HG02840 (cell line): ENCODE results near the gene FXYD2.

ENCODE experiments used
- ATAC-seq: cut with Tn5 transposase; IDR thresholded peaks from one replicate; pipeline ENCODE4 v1.9.1; 2021; ENCODE audit warnings: mild to moderate bottlenecking, moderate library complexity, moderate number of reproducible peaks; ENCODE audit not compliant: unreplicated experiment, low FRiP score

The FXYD2 gene

DNA sequence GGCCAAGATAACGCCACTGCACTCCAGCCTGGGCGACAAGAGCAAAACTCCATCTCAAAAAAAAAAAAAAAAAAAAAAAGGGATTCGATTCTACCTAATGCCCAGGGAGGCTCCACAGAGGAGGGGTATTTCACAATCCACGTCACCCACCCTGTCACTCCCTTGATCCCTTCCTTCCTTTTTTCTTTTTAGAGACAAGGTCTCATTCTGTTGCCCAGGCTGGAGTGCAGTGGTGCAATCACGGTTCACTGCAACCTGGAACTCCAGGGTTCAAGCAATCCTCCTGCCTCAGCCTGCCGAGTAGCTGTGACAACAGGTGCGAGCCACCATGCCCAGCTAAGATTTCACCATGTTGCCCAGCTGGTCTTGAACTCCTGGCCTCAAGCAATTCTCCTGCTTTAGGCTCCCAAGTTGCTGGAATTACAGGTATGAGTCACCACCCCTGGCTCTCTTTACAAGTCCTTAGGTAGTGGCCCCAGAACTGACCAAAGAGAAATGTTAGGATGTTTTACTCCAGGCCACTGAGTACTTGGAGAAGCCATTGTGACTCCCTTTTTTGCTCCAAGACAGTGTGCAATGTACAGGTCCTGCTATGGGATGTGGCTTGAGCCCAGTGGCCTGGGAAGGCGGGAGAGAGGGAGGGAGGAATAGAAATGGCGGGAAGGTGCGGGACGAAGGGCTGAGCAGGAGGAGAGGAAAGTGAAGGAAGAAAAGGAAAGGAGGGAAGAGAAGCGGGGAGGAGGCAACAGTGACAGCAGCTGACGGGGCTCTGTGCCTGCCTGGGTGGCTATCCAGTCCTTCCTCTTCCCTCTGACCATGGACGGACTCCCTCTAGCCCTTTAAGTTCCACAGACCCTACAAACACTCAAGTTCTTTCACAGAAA, 11.8 kb upstream of the FXYD2 start:
- ATAC-seq, result no peak

DNA sequence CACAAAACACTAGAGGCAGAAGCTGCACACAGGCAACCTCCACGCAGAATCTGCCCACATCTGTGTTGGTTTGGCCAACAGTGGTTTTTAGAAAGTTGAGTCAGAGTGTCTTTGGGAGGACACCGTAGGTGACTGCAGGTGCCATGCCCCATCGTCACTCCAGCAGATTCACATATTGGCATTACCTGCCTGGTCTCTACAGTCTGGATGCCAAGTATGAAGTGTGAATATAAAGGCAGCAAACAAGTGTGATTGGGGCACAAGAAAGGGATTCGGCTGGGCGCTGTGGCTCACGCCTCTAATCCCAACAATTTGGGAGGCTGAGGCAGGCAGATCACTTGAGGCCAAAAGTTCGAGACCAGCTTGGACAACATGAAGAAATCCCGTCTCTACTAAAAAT, 11.0 kb upstream of the FXYD2 start:
- ATAC-seq, result no peak

DNA sequence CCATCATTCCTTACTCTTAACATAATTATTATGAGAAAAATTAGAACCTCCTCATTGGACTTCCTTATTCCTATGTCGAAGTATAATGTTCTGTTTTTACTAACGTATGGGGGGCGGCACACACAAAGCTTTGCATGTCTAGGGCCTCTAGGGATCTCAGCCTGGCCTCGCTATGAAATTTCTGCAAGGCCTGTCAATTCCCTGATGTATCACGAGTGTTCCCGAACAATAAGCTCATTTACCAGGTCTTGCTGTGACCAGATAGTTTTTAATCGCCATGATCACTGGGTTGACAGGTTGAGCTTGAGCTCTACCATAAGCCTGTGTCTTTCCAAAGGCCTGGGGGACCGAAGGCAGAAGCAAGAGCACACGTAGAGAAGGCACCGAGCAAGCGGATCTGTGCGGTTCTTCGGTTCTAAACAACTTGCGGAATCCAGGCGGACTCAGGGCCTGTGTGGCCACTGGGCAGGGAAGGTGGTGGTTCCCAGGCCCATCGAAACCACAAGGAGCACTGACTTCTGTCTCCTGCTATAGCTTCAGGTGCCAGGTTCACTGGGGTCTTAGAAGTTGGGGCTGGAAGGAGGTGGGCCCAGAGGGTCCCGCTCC, 10.4 kb upstream of the FXYD2 start:
- no peak for ATAC-seq

DNA sequence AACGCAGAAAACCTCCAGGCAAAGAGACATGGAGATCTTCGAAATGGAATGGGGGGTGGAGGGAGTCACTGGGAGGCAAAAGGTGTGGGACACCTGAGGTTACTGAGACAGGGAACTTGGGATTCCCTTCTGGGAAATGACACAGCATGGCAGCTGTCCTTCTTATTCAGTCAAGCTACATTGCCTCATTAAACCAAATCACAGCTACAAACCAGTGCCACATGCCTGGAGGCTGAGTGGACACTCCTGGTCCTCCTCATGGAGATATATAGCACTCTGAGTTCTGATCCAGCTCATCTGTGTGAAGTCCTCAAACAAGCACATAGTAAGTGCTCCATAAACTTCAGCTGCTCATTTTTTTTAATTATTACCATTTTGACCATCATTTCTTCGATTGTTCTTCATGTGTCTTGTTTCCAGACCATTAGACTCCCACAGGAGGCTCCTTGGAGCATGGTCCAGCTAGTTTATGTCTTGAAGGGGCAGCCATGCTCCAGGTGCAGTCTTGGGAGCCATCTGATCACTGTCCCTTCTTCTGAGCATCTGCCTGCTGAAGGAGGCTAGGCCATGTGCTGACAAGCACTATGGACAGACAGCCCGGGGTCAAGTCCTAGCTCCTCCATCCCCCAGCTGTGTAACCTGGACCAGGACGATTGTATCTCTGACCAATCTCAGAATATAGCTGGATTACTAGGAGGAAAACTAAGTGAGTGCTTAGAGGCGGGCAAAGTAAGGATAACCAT, 9.7 kb upstream of the FXYD2 start:
- no peak for ATAC-seq

DNA sequence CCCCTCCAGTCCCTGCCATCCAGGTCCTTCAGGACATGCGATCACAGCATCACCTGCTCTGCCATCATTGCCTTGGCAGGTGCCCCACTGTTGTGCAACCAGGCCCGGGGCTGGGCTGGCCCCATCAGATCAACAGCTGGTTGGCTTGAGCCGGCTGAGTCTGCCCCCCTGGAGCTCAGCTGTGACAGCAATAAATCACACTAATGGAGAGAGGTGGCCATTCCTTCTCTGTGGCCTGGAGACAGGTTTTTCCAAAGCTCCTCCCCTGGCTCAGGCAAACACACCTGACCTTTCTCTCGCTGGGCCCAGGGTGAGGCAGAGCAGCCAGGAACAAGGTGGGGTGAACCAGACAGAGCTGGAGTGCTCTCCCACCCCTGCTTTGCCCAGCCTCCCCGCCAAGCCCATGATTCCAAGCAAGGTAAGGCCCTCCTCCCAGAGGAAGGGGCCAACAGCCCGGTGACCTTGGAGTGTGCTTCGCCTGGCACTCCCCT, 8.9 kb upstream of the FXYD2 start:
- ATAC-seq, result no peak

DNA sequence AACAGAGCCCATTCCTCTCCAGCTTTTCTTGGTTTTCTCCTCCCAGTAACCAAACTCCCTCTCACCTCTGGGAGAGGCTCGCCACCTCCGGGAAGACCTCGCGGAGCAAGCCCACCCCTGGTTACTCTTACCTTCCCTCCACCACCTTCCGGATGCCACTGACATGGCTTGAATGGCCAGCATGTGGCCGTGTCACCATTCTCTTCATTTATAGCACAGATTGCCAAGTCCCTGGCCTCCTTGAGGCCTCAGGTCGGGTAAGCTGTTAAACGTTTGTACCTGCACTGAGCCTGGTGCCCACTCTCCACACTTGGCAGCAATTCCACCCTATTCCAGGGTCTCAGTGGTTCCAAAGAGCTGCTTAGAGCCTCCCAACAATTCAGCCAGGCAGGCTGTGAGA, 8.0 kb upstream of the FXYD2 start:
- no peak for ATAC-seq

DNA sequence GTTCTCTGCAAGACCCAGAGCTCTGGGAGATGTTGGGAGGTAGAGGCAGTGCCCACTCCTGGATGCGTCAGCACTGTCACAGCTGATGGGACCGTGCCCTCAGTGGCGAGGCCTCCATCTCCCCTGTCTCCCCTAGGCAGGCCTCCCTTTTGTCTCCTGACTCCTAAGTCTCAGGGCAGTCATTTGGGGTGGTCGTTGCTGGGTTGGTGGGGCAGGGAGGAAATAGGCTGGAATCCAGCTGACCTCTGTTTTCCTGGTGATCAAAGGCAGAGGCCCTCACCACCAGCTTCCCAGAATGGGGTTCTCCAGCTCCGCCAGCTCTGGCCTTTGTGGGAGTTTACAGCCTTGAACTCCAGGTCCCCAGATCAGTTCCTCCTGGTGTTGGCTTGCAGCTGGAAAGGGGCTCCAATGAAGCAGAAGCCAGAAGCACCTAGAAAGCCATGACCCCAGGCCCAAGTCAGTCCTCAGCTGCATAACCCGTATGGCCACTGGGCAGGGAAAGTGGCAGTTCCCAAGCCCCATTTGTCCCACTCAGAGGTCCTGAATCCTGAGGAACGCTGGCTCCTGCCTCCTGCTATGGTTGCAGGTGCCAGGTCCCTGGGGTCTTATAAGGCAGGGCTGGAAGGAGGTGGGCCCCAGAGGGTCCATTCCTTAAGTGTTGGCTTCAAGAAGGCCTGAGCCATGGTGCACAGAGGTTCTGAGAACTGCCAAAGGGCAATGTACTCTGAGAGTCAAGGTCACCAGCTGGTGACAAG, 7.3 kb upstream of the FXYD2 start:
- no peak for ATAC-seq

DNA sequence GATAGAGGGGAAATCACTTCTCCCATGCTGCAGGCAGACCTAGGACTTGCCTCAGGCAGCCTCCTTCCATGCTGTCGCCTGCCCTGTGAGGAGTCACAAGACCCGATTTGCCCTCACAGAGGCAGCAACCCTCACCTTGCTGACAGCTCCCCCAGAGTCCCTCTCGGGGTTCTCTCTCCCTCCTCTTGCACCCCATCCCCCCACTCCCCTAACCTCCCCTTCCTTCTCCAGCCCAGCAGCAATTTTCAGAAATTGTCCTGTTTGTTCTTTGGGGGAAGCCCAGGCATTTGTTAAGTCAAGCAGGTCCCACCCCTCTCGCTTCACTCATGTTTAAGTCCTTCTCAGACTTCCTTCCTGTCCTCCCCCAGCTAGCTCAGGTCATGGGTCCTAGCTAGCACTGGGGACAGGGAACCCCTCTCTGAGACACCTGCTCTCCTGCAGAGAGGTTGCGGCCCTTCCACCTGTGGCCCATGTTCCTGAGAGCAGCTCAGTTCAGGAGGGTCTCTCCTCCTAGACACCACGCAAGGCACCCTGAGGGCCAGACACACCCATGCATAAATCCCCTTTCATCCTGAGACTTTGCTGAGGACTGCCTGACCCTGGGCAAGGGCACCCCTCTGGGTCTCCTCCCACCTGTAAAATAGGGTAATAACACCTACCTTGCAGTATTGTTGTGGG, 6.3 kb upstream of the FXYD2 start:
- ATAC-seq, result no peak

DNA sequence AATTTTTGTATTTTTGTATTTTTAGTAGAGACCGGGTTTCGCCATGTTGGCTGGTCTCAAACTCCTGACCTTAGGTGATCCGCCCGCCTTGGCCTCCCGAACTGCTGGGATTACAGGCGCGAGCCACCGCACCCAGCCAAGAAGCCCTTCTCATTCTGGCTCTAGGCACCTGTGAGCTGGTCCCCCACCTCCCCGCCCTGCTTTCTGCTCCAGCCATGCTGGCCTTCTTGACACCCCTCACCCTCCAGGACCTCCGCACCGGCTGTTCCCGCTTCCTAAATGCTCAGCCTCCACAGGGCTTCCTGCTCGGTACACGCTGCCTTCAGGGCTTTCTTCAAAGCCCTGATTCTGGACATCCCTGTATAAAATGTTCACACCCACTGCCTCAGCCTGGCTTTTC, 5.5 kb upstream of the FXYD2 start:
- ATAC-seq, result no peak

DNA sequence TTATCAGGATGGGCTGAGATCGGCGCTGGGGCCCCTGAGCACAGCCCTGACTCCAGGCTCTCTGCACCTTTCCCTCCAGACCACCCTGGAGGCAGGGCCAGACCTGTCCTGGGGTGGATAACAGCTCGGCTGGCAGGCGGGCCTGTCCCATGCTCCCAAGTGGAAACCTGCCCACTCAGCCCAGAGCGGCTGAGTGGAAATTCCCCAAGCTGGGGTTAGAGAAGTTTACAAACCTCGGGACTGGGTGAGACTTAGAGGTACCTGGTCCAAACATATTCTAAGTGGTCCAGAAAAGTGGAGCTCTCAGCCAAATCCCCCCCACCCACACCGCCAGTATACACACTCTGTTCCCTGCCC, 4.8 kb upstream of the FXYD2 start:
- no peak for ATAC-seq

DNA sequence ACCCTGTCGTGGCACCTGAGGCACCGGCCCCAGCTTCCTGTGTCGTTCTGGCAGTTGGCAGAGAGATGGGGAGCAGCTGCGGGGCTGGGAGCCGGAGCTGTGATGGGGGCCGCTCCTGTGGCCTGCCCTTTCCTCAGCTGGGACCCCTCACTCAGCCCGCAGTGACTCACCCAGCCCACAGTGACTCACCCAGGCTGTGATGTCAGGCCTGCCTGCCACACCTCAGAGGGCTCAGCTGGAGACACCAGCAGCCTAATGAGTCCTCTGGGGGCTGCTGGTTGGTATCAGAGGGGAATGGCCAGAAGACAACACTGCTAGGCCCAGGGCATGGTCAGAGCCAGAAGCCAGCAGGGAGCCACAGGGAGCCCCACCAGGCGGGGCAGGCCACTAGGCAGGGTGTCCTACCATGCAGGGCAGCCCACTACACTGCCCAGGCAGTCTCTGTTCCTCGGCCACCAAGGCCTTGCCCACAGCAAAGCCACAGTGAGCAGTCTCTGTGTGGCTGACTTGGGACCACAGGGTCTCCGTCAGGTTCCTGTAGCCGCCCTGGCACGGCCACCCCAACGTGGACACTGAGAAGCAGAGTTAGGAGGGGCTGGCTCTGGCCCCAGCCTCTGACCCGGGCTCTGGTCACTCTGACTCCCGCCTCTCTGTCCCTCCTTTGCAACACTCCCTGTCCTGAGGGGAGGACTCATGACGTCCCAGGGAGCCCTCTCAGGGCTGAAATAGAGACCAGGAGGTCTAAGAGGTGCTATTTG, 4.2 kb upstream of the FXYD2 start:
- no peak for ATAC-seq

DNA sequence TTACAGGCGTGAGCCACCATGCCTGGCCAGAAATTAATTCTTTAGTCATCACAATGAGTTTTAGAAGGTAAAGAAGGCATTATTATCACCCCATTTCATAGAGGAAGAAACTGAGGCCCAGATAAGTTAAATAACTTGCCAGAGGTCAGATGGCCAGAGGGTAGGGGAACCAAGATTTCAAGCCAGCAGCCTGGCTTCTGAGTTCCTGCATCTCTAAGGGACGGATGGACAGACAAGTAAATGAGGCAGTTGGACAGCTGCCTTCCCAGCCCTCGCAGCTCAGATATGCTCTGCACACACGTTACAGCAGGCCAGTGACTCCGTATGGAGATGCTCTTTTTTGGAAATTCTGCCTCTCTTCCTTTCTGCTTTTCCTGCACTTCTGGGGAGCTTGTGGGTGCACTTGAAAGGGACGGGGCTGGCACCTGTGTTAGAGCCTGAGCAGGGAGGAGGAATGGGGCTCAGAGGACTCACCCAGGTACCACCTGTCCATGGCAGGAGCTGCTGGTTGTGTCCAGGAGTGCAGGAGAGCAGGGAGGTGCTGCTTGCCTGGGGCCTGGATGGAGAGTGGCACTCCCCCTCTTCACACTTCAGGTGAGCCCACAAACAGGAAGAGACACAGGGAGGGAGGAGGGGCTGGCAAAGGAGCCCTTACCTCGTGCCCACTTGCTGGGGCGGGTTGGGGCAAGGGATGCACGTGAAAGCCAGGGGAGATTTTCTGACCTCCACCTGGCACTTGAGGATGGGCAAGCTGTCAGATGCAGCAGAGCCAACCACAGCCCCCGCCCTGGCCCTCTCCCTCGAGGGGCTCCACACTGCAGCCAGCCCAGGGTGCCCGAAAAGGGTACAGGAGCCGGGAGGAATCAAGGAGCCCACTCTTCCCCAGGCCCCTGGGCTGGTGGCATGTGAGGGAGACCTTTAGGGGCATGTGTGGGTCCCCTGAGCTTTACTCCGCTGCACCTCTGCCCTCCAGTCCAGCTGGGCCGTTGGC, 3.3 kb upstream of the FXYD2 start:
- ATAC-seq, result no peak

DNA sequence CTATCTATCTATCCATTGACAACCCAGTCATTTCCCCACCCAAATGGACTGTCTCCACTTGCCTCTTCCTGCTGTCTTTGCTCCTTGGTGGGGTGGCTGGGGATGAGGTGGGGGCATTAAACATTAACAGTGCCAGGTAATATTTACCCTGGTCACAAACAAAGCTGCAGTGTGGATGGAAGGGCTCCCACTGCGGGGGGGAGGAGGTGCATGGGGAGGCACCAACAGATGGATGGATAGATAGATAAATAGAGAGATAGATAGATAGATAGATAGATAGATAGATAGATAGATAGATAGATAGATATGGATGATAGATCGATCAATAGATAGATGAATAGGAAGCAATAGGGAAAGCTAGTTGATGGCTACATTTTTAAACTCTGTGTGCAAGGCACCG, 2.3 kb upstream of the FXYD2 start:
- ATAC-seq, result no peak

DNA sequence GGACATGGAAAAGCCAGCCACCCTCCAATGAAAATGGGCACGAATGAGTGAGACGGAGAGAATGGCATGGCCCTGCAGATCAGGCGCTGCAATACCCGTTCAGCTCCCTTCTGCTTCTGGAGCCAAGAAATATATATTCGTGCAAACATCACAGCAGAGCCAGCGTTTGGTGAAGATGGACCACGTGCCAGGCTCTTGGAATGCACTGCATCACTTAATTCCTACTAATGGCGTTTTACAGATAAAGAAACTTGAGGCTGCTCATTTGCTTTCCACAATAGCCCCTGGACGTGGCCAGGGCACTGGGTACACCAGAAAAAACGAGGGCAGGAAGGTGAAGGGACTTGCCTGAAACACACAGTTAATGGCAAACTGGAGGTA, 1.6 kb upstream of the FXYD2 start:
- no peak for ATAC-seq

DNA sequence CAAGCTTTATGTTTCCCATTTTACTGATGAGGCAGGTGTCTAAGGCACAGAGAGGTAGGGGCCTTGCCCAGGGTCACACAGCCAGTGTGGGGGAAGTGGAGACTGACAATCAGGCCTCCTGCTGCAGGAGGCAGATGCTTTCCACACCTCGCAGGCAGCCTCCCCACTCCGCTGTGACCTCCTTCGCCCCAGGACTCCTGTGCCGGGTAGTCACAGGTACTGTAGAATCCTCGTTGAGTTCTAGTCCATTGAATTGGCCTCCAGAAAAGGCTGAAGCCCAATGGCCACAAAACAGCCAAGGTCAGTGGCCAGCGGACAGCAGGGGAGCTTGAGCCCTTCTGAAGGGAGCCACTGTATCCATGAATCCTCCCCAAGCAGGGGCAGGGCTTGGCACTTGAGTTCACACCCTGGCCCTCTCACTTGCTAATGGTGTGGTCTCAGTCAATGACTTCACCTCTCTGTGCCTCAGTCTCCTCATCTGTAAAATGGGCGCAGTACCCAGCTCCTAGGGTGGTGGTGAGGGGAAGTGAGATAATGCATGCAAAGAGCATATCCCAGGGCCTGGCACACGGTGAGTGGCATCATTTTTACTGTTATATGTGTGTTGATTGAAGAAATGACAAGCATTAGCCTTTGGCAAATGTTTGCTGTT, 1.1 kb upstream of the FXYD2 start:
- no peak for ATAC-seq

DNA sequence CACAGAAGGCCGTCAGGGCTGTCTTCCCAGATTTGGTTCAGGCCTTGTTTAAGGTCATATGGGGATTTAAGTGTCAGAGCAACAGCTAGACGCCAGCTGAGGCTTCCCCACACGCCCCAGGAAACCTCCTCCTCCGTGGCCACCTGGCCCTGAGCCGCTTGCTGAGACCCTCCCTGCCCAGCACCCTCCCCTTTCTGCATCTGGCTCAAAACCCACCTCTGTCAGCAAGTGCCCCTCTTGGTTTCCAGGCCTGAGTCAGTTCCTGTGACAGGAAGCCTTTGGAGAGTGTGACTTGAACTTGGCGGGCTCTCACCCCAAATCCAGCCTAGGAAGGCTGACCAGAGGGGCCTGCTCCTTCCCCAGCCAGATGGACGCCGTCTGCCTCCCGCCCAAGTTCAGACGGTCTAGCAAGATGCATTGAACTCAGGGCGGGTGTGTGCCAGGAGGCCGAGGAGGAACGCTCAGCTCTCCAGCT, 561 bp downstream of the FXYD2 start:
- ATAC-seq, result no peak

DNA sequence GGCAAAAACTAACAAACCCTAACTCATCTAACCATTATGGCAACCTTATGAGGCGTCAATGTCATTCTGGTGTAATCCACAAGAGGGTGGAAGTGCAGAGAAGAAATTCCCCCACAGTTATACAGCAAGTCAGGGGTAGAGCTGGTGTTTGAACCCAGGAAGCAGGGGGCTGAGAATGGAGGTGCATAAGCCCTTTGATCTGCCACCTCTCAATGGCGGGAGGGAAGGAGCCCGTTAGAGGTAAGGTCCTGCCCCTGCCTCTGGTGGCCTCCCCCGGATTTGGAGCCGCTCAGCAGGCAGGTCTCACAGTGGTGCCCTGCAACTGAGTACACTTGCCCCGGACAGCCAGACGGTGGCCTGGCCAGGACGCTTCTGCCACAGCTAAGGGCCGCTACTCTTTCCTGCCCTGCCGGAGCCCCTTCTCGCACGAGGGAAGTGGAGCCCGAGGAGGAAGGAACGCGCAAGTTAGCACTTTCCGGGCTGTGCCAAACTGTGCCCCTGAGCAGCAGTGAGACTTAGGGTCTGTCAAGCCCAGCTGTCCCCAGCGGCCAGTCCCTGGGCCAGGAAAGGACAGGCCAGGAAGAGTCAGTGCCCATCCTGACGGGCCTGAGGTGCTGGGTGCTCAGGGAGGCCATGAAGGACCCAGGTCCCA, 1.1 kb downstream of the FXYD2 start:
- no peak for ATAC-seq
